WI38 (cell line): ENCODE measurements around the gene SPAG7.

ENCODE experiments used
- H3K4me3 ChIP-seq: 2 replicates; pipeline ENCODE4 v1.5.1; 2011; ENCODE audit warnings: low read depth, mild to moderate bottlenecking, control low read depth, low read length
- CTCF ChIP-seq: IDR thresholded peaks from 2 replicates; pipeline ENCODE4 v1.5.1; 2012; ENCODE audit warnings: low read depth, mild to moderate bottlenecking, control low read depth, low read length

Gene SPAG7

GRCh38 chr17:4967539-4968485, at the start of gene SPAG7:
SPAG7 (minus strand) TSS chr17:4967817; CDS start chr17:4967804, 13 bp downstream.
- TF ChIP-seq CTCF = no peak
- peak within 1 kb of the TSS; percentile 78 for H3K4me3 ChIP-seq

- TF ChIP-seq CTCF = no peak
- no peak overlapping the region for H3K4me3 ChIP-seq
These were observed 46.7 kb upstream of the SPAG7 start for GRCh38 chr17:5014357-5014756.

GRCh38 chr17:5011928-5012327, 44.3 kb upstream of the SPAG7 start:
- no peak overlapping the region for H3K4me3 ChIP-seq
- no peak for TF ChIP-seq CTCF

GRCh38 chr17:5003214-5003867, 35.7 kb upstream of the SPAG7 start:
- TF ChIP-seq CTCF = no peak
- no peak overlapping the region for H3K4me3 ChIP-seq

- no peak overlapping the region for H3K4me3 ChIP-seq
- TF ChIP-seq CTCF = no peak
These were observed 34.6 kb upstream of the SPAG7 start for GRCh38 chr17:5002121-5002788.

GRCh38 chr17:5000237-5000639, 32.6 kb upstream of the SPAG7 start:
- no peak for TF ChIP-seq CTCF
- no peak overlapping the region for H3K4me3 ChIP-seq
